Left forelimb (tissue), 1 donor: ENCODE measurements around the gene ZDHHC1.

ENCODE experiments used
- DNase-seq: peaks from one replicate; pipeline ENCODE4 v3.0.0-alpha.2; 2018; ENCODE audit warnings: low spot score

Gene ZDHHC1

DNA sequence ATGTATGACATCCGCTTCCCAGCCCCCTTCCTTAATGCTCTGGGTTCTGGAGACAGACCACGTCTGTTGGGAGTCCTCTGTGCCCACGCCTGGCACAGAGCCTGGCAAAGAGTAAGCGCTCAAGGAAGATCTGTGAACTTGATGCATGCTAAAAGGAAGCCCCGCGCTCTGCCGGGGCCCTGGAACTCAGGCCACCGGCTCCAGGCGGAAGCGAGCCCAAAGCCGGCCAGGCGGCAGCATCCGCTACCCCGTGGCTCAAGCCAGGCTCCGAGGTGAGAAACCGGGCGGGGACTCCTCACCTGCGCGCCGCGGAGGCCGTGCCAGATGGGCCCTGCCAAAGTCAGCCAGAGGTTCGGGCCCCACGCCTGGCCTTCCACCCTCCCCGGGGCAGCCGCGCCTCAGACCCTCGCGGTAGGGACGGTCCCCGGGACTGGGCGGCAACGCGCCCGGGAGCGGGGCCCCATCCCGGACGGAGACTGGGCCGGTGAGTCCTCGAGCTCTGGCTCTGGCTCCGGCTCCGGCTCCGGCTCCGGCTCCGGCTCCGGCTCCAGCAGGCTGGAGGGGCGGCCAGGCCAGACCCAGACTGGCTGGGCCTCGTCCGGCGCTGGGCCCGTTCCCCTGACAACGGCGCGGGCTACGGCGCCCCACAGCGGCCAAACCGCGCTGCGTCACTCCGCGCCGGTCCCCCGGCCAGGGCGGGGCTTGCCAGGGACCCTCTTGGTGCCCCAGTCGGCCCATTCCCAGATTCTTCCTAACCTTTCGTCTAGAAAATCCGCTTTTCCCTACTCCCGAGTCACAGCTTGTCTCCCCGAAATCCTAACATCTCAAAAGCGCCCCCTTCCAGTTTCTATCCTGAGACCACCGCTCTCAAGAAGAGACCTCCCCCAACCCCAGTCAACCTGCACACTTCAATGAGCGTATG, at the start of gene ZDHHC1:
TSS of gene ZDHHC1 (minus strand) at position 606 of the 922 bp plus-strand sequence. CDS start 8,702 bp downstream, outside the sequence.
- peak; percentile 90 for DNase-seq

DNA sequence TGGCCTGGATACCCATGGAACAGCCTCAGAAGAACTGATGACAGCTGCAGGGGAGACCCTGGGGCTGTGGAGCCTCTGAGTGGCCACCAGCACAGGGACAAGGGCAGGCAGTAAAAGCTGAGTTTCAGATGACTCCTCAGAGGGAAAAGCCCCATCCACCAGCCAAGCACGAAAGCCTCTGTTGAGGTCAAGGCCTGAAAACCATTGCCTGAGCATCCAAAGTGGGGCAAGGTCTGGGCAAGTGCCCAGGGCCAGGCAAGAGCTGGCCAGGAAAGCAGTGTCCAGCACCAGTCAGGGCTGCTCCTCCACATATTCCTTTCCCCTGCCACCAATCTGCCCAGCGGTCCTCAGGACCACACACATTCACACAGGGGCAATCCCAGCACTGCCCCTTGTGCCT, 48.3 kb upstream of the ZDHHC1 start:
- DNase-seq, result no peak

GRCh38 chr16:67463691-67464090, 47.4 kb upstream of the ZDHHC1 start:
- DNase-seq, result no peak

DNA sequence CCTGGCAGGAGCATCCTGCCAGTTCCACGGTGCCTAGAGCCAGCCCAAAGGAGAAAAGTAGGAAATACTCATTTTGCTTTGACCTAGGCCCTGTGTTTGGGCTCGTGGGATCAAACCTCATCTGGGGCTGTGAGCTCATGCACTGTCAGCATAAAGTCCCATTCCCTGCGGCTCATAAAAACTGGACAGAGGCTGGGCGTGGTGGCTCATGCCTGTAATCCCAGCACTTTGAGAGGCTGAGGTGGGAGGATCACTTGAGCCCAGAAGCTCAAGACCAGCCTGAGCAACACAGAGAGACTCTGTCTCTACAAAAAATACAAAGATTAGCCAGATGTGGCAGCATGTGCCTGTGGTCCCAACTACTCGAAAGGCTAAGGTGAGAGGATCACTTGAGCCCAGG, 46.8 kb upstream of the ZDHHC1 start:
- no peak for DNase-seq

DNA sequence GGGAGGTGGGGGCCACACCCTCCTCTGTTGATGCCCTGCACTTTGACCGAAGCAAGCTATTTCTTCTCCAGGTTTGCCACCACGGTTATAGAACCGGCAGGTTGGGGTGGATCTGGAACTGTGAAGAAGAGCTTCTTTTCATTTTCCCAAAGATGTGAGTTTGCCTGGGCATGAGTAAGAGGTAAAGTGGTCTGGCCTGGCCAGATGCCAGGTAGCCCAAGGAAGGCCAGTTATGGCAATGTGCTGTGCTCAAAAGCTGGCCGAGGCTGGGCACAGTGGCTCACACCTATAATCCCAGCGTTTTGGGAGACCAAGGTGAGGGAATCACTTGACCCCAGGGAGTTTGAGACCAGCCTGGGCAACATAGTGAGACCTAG, 46.0 kb upstream of the ZDHHC1 start:
- no peak for DNase-seq

DNA sequence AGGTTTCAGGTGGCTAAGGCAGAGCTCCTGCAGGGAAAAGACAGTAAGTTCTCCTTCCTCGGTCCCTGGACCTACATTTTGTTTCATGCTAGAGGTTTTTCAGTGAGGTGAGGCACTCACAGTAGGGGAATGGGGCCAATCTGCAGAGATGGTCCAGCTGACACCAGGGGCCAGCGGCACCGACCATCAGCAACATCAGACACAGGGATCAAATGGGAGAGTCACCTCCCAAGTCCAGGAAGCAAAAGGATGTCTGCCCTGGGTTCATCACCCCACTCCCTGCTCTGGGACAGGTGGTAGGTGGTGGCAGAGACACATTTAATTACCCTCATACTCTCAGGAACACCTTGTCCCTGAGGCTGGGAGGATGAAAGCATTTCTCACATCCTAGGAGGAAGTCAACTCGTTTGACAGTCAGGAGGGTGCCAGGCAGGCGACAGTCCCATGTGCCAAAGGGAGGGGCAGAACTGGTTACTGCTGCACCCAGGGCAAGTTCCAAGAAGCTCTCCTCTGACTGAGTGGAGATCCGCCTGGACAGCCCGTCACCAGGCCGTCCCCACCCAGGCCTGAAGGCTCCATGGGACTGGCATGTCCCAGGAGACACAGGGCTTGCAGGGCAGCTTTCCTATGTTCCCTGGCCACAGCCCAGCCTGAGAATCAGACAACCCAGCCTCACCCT, 45.5 kb upstream of the ZDHHC1 start:
- DNase-seq, result no peak

- no peak for DNase-seq
These were observed 44.7 kb upstream of the ZDHHC1 start for GRCh38 chr16:67460961-67461360.

- no peak for DNase-seq
These were observed 43.9 kb upstream of the ZDHHC1 start for GRCh38 chr16:67460168-67460567.

DNA sequence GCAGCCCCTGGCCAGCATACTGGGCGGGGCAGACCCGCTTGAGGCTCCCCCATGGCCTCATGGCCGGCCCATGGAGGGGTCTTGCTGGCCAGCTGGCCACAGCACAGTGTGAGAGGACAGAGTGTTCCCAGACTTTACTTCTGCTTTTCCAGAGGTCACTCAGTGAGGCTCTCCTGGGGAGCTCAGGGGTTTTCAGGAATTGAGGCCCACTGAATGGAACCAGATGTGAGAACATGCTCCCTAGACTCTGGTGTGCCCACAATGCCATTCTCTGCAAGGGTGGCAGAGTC, 43.5 kb upstream of the ZDHHC1 start:
- no peak for DNase-seq

DNA sequence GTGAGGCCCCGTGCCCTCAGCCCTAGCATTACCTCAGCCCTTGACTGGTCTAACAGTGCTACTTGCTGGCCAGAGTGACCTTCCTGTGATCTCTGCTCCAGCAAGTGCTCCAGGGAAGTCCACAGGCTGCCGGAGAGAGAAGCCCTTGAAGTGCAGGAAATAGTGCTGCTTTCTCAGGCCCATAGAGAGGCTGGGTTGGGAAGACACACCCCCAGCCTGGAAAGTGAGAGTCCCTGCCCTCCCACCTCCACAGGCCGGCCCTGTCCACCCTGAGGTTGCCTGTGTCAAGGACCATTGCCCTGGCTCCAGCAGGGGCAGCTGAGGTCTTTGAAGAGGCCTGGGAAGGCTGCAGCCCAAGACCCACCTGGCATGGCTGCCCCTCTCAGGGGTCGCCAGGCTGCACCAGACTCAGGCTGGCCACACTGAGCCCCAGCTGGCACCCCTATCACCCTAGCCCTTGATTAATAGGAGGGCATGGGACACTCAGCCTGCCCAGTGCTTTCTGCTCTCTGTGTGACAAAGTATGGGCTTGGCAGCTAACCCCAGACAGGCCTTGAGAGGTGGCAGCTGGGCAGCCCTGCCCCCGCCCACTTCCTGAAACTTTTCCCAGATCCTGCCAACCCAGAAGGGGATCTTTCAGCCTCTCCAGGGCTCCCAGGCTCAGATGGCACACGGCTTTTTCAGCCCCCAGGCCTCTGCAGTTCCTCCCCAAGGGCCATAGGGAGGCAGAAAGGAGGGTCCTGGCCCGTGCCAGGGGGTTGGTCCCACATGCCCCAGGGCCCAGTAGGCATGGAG, 43.0 kb upstream of the ZDHHC1 start:
- no peak for DNase-seq

- no peak for DNase-seq
These were observed 41.9 kb upstream of the ZDHHC1 start for GRCh38 chr16:67458121-67458641.

DNA sequence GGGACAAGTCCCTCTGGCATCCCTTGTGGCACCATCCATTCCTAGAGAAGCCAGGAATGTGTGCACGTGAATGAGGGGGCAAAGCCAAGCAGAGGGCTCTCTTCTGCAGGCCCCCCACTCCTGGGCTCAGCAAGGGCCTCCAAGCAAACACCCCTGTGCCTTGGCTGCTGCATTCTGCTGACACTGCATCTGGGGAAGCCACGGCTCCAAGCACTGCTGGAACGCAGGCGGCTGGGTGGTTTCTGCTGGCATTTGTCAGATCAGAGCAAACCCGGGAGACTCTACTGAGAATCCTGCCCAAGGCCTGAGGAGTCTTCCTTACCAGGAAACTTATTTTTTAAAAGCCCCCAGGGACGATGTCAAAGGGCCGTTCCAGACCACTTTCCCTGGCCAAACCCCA, 41.3 kb upstream of the ZDHHC1 start:
- DNase-seq, result no peak

DNA sequence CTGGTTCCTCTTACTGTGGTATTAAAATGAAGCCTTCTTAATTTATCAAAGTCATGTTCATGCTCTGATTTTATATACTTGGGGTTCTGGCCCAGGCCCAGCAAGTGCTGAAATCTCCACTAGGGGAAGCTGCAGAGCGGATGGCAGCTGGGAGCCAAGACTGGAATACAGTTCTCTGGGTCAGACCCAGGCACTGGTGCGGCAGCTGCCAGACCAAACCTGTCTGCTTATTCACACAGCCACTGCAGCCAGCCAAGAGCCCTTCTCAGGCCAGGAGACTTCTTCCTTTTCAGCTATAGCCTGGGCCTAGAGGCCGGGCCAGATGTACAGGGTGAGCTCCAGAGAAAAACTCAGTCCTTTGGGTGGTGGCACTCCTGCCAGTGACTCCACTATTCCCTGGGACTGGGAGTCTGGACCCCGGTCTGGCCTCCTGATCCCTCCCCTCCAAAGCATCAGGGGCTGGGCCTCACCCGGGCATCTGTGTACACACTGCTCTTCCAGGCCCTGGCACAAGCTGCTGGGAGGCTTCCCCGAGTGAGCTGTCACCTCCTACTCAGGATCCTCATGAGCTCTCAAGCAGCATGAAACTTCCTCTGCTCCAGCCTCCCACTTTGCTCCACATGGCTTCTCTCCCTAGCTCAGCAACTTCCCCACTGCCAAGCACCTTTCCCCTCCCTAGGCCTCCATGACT, 40.3 kb upstream of the ZDHHC1 start:
- DNase-seq, result no peak

GRCh38 chr16:67454852-67455251, 38.6 kb upstream of the ZDHHC1 start:
- DNase-seq, result no peak

- no peak for DNase-seq
These were observed 37.8 kb upstream of the ZDHHC1 start for GRCh38 chr16:67454104-67454503.

GRCh38 chr16:67451704-67452435, 35.6 kb upstream of the ZDHHC1 start:
- no peak for DNase-seq

- DNase-seq, result no peak
These were observed 34.9 kb upstream of the ZDHHC1 start for GRCh38 chr16:67451061-67451703.

GRCh38 chr16:67449739-67450138, 33.5 kb upstream of the ZDHHC1 start:
- DNase-seq, result no peak

GRCh38 chr16:67449336-67449735, 33.1 kb upstream of the ZDHHC1 start:
- no peak for DNase-seq

DNA sequence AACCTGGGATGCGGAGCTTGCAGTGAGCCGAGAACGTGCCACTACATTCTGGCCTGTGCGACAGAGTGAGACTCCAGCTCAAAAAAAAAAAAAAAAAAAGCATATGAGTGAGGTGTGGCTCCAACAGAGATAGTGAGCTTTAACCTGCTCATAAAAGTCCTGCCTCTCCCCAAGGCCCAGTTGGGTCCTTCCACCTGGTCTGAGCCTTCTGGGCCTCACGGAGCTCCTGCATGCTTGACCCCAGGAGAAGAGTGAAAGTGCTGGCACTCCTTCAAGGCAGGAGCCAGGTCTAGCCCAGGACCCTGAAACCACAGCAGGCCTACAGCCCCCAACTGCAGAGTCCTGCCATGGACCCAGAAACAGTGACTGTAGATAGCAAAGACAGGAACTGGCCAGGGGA, 32.3 kb upstream of the ZDHHC1 start:
- DNase-seq, result no peak
